Activated CD8-positive, alpha-beta T cell treated with anti-CD3 and anti-CD28 coated beads, Interleukin-2, amount 10 ng/mL, durations not matched to agents 7 days and 5 days (primary cell): ENCODE measurements around the gene ZNF415. TPM values are rescaled to one million over a fixed set of nuclear protein-coding genes. Genes with fewer than 3 reads are reported as not detected.

ENCODE experiments used
- ATAC-seq: fragments of 150-1000 bp; cut with Tn5 transposase; one replicate; pipeline ENCODE4 v1.10.0; 2021; ENCODE audit warnings: moderate library complexity
- CTCF ChIA-PET: fragments of 350-600 bp; sonication (Branson Sonifier 250); formaldehyde crosslinking; loops from one replicate; lab custom pipeline; 2021; ENCODE audit warnings: antibody characterized with exemption; lab: Charles Lee
- POLR2A ChIA-PET: fragments of 350-600 bp; sonication (Branson Sonifier 250); formaldehyde crosslinking; loops from one replicate; lab custom pipeline; 2021; ENCODE audit warnings: antibody characterized with exemption; lab: Charles Lee
- DNase-seq: peaks from one replicate; pipeline ENCODE4 v3.0.0-alpha.2; 2020
- H3K27ac Mint-ChIP-seq: one replicate; pipeline ENCODE4 v1.8.0; 2021; ENCODE audit warnings: mild to moderate bottlenecking, mixed read lengths
- H3K27me3 Mint-ChIP-seq: one replicate; pipeline ENCODE4 v1.8.0; 2021; ENCODE audit warnings: low read depth, mixed read lengths
- H3K36me3 Mint-ChIP-seq: one replicate; pipeline ENCODE4 v1.8.0; 2021; ENCODE audit warnings: low read depth, mixed read lengths
- H3K4me1 Mint-ChIP-seq: one replicate; pipeline ENCODE4 v1.8.0; 2021; ENCODE audit warnings: low read depth, mixed read lengths
- H3K4me3 Mint-ChIP-seq: one replicate; pipeline ENCODE4 v1.8.0; 2021; ENCODE audit warnings: mild to moderate bottlenecking, mixed read lengths
- H3K9me3 Mint-ChIP-seq: one replicate; pipeline ENCODE4 v1.8.0; 2022; ENCODE audit warnings: mixed read lengths; ENCODE audit not compliant: insufficient read depth
- total RNA-seq, 2 experiments: library from RNA; stranded (reverse); gene quantifications; one replicate each; pipeline ENCODE4 v1.2.3, GENCODE V29; 2021

The ZNF415 gene
- total RNA-seq, 2 experiments from 2014 or later: 1.4 to 1.9 TPM

DNA sequence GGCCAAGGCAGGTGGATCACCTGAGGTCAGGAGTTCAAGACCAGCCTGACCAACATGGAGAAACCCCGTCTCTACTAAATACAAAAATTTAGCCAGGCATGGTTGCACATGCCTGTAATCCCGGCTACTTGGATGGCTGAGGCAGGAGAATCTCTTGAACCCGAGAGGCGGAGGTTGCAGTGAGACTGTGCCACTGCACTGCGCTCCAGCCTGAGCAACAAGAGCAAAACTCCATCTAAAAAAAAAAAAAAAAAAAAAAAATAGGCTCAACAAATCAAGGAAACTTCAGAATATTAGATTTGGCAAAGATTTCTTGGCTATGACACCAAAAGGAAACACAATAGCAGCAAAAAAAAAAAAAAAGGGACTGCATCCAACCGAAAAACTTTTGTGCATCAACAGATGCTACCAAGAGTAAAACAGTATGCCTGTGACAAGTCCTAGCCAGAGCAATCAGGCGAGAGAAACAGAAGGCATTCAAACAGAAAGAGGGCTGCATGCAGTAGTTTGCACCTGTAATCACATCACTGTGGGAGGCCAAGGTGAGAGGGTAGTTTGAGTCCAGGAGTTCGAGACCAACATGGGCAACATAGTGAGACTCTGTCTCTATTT, 53.3 kb downstream of the ZNF415 start:
- H3K36me3 Mint-ChIP-seq: peaks cover 99% of the 10 kb centered on the region
- peaks cover 61% of the 10 kb centered on the region for H3K9me3 Mint-ChIP-seq
- H3K4me3 Mint-ChIP-seq: no peak overlapping the region
- no peaks in the 10 kb centered on the region for H3K4me1 Mint-ChIP-seq
- H3K27me3 Mint-ChIP-seq: no peaks in the 10 kb centered on the region
- ChIA-PET CTCF (no interaction called here), POLR2A (no interaction called here)
- DNase-seq (no peak), ATAC-seq (no peak)
- H3K27ac Mint-ChIP-seq: no peak overlapping the region

DNA sequence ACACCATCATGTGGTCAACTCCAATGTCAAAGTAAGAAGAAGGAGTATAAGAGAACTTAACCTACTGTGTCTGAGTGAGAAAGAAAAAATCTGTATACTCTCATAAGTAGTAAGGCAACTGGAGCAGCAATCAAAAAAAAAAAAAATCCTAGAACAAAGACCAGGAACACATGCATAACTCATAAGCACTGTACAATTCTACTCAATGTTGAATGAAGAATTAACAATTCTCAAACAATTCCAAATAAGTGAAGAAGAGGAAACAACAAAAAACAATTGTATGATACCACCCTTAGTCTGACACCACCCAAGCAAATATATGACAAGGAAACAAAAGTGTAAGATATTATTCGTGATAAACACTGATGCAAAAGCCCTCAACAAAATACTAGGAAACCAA, 54.0 kb downstream of the ZNF415 start:
- Mint-ChIP-seq H3K4me3 (no peak overlapping the region), H3K4me1 (no peaks in the 10 kb centered on the region), H3K27ac (no peak overlapping the region), H3K27me3 (no peaks in the 10 kb centered on the region), H3K9me3 (peaks cover 60% of the 10 kb centered on the region), H3K36me3 (peaks cover 99% of the 10 kb centered on the region)
- ATAC-seq (no peak), DNase-seq (no peak)
- ChIA-PET POLR2A (no interaction called here), CTCF (no interaction called here)

DNA sequence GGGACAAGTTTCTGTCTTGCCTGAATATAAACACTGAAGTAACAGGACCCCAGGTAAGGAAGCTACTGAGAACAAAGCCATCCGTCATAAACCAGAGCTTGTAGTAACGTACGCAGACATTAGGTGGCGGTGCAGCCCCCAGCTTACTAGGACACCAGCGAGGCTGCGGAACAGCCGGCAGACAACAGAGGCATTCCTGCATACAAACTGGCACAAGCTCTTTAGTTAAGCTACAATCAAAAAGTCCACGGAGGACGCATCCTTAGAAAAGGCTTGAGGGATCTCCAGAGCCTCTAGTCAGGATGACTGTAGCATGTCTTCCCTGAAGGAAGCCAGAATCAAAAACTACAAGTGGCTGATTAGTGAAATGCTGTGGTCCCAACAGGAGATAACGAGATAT, 55.7 kb downstream of the ZNF415 start:
- CTCF ChIA-PET: no interaction called here
- peak; percentile 35 for DNase-seq
- POLR2A ChIA-PET: no interaction called here
- no peaks in the 10 kb centered on the region for H3K4me1 Mint-ChIP-seq
- H3K4me3 Mint-ChIP-seq: no peak overlapping the region
- no peaks in the 10 kb centered on the region for H3K27me3 Mint-ChIP-seq
- H3K27ac Mint-ChIP-seq: no peak overlapping the region
- peaks cover 96% of the 10 kb centered on the region for H3K36me3 Mint-ChIP-seq
- no peak for ATAC-seq
- H3K9me3 Mint-ChIP-seq: peaks cover 61% of the 10 kb centered on the region

DNA sequence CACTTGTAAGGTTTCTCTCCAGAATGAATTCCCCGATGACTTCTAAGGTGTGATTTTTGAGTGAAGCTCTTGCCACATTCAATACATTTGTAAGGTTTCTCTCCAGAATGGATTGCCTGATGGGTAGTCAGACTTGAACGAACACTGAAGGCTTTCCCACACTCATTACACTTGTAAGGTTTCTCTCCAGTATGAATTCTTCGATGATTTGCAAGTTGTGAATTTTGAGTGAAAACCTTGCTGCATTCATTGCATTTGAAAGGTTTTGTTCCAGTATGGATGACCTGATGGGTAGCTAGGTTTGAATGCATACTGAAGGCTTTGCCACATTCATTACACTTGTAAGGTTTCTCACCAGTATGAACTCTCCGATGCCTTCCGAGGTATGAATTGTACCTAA, 63.9 kb downstream of the ZNF415 start:
- no peak overlapping the region for H3K4me3 Mint-ChIP-seq
- CTCF ChIA-PET: no interaction called here

DNA sequence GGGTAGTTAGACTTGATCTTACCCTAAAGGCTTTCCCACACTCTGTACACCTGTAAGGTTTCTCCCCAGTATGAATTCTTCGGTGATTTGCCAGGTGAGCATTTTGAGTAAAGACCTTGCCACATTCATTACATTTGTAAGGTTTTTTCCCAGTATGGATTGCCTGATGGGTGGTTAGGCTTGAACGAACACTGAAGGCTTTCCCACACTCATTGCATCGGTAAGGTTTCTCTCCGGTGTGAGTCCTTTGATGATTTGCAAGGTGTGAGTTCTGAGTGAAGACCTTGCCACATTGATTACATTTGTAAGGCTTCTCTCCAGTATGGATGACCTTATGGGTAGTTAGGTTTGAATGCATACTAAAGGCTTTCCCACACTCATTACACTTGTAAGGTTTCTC, 64.5 kb downstream of the ZNF415 start:
- no peak overlapping the region for H3K4me3 Mint-ChIP-seq
- H3K9me3 Mint-ChIP-seq: peaks cover 51% of the 10 kb centered on the region
- H3K27ac Mint-ChIP-seq: no peak overlapping the region
- H3K36me3 Mint-ChIP-seq: peaks cover 70% of the 10 kb centered on the region
- ChIA-PET CTCF (no interaction called here), POLR2A (no interaction called here)
- DNase-seq (no peak), ATAC-seq (no peak)
- H3K4me1 Mint-ChIP-seq: no peaks in the 10 kb centered on the region
- H3K27me3 Mint-ChIP-seq: no peaks in the 10 kb centered on the region

More for the DNA sequence above, 63.9 kb downstream of the ZNF415 start:
- peaks cover 71% of the 10 kb centered on the region for H3K36me3 Mint-ChIP-seq
- peaks cover 48% of the 10 kb centered on the region for H3K9me3 Mint-ChIP-seq
- POLR2A ChIA-PET: interaction anchor here (1.6 kb wide), 1 partner anchor 8 kb away, joined by 7 read pairs; no protein-coding TSS in a partner anchor
- no peak overlapping the region for H3K27ac Mint-ChIP-seq
- DNase-seq: no peak
- H3K27me3 Mint-ChIP-seq: no peaks in the 10 kb centered on the region
- ATAC-seq: no peak
- H3K4me1 Mint-ChIP-seq: no peaks in the 10 kb centered on the region

DNA sequence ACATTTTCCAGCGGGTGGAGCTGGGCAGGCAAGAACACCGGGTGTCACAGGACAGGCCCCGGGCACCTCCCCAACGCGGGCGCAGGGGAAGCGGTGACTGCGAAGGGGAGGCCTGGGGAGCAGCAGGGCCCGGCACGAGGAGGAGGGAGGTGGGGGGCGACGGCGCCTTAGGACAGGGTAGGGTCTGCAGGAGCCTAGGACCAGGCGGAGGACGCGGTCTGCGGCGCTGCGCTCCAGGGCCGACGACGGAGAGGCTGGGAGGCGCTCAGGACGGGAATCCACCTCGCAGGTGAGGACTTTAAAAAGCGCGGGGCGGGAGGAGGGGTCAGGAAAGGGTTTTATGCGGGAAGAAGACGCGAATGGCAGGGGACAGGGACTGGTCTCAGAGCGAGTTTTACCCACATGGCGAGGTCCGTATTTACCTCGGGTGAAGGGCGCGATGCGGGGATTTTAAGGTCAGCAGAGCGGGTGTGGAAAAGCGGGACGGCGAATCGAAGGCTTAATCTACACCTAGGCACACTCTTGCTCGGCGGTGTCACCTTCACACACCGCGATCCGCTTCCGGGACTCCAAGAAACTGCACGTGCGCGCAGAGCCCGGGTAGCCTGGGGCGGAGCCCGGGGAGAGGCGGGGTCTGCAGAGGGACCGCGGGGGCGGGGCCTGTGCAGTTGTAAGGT, 74.7 kb downstream of the ZNF415 start:
- H3K4me1 Mint-ChIP-seq: peaks cover 9% of the 10 kb centered on the region
- H3K27me3 Mint-ChIP-seq: peaks cover 2% of the 10 kb centered on the region
- peaks cover 23% of the 10 kb centered on the region for H3K9me3 Mint-ChIP-seq
- DNase-seq (peak; percentile 37), ATAC-seq (no peak)
- peak overlapping the region; percentile 28 for H3K4me3 Mint-ChIP-seq
- peaks cover 11% of the 10 kb centered on the region for H3K36me3 Mint-ChIP-seq
- ChIA-PET CTCF (no interaction called here), POLR2A (no interaction called here)
- H3K27ac Mint-ChIP-seq: no peak overlapping the region

Other genes starting within 250 kb of the ZNF415 start
- gene ZNF320, start 235.3 kb downstream of the ZNF415 start, total RNA-seq: 10 to 100 TPM in 1 of 2 experiments, 1 to 10 TPM in 1; 7.9 to 10.5 TPM
- 1 to 10 TPM; 8.1 to 8.8 TPM for gene ZNF888, start 209.5 kb downstream of the ZNF415 start, total RNA-seq
- gene ZNF816, start 170.0 kb downstream of the ZNF415 start, total RNA-seq: 10 to 100 TPM; 11.2 to 12.9 TPM
- not detected for gene ERVV-1, start 119.0 kb downstream of the ZNF415 start, total RNA-seq
- gene ERVV-2, start 88.2 kb downstream of the ZNF415 start, total RNA-seq: not detected
- 10 to 100 TPM; 36.5 to 42.2 TPM for gene ZNF160, start 29.5 kb downstream of the ZNF415 start, total RNA-seq
- gene ZNF347, start 26.1 kb upstream of the ZNF415 start, total RNA-seq: 10 to 100 TPM; 12.8 to 13.7 TPM
- 1 to 10 TPM; 4.9 to 5.9 TPM for gene ZNF665, start 60.4 kb upstream of the ZNF415 start, total RNA-seq
- gene ZNF677, start 122.0 kb upstream of the ZNF415 start, total RNA-seq: 1 to 10 TPM; 7.1 to 9.8 TPM
- gene VN1R2, start 125.4 kb upstream of the ZNF415 start, total RNA-seq: not detected
- not detected for gene VN1R4, start 134.8 kb upstream of the ZNF415 start, total RNA-seq
- gene ZNF845, start 200.8 kb upstream of the ZNF415 start, total RNA-seq: 1 to 10 TPM; 9.0 to 9.1 TPM
- 10 to 100 TPM; 19.0 to 22.3 TPM for gene ZNF525, start 232.8 kb upstream of the ZNF415 start, total RNA-seq